Measurements from ENCODE around the gene JAKMIP2.

JAKMIP2 gene

GRCh38 chr5:147767048-147767447, 15.5 kb downstream of the JAKMIP2 start:
- Histone ChIP-seq H3K4me1 (ENCODE audit: control insufficient read depth, insufficient read depth, low read length) (peaks cover 2% of the 10 kb centered on the region; the same call in 1 of the 2 replicates), H3K36me3 (ENCODE audit: control insufficient read depth in 2 of 2, insufficient read depth in 1 of 2, low read length in 2 of 2) (no peaks in the 10 kb centered on the region), H3K9me3 (ENCODE audit: control insufficient read depth, insufficient read depth, low read depth, low read length) (no peaks in the 10 kb centered on the region), H3K4me3 (ENCODE audit: low read depth, low read length) (no peak overlapping the region), H3K27ac (ENCODE audit: extremely low read depth, low read depth, low read length) (no peak overlapping the region)
- ChIA-PET CTCF (interaction anchor here (1.2 kb wide), 1 partner anchor 15 kb away, joined by 3 read pairs; the partner anchor contains the start of gene JAKMIP2), POLR2A (no interaction called here)
- TF ChIP-seq ZNF610 (tag by site-specific recombination; IDR thresholded peaks at IDR 0.05; ENCODE audit: borderline replicate concordance): no peak
- TF ChIP-seq ZNF521 (tag by site-specific recombination; IDR thresholded peaks at IDR 0.05): no peak
- no peak for TF ChIP-seq ZNF629 (tag by site-specific recombination; IDR thresholded peaks at IDR 0.05)
- no peak for TF ChIP-seq ATF2 (tag by site-specific recombination; IDR thresholded peaks at IDR 0.05; ENCODE audit: low read depth)
- TF ChIP-seq ZNF311 (tag by site-specific recombination; IDR thresholded peaks at IDR 0.05; ENCODE audit: borderline replicate concordance): no peak
- TF ChIP-seq ZNF362 (tag by site-specific recombination; IDR thresholded peaks at IDR 0.05): no peak
- TF ChIP-seq ZNF426 (tag by site-specific recombination; IDR thresholded peaks at IDR 0.05): no peak
- no peak for TF ChIP-seq EGR2 (tag by site-specific recombination; IDR thresholded peaks at IDR 0.05; ENCODE audit: low read depth)
- no peak for TF ChIP-seq WT1 (tag by site-specific recombination; IDR thresholded peaks at IDR 0.05)
- TF ChIP-seq ZBTB20 (tag by site-specific recombination; IDR thresholded peaks at IDR 0.05): no peak
- TF ChIP-seq ZNF747 (tag by site-specific recombination; IDR thresholded peaks at IDR 0.05): no peak
- no peak for TF ChIP-seq PRDM1 (tag by site-specific recombination; IDR thresholded peaks at IDR 0.05)
- no peak for TF ChIP-seq ZNF654 (tag by site-specific recombination; IDR thresholded peaks at IDR 0.05; ENCODE audit: low read depth)
- TF ChIP-seq ZSCAN16 (tag by site-specific recombination; IDR thresholded peaks at IDR 0.05): no peak
- no peak for TF ChIP-seq OSR2 (tag by site-specific recombination; IDR thresholded peaks at IDR 0.05)
- TF ChIP-seq ZNF548 (tag by site-specific recombination; IDR thresholded peaks at IDR 0.05): no peak
- no peak for TF ChIP-seq ZNF169 (tag by site-specific recombination; IDR thresholded peaks at IDR 0.05)

- no peak overlapping the region for H3K4me3 ChIP-seq (ENCODE audit: low read depth, low read length)
- TF ChIP-seq REPIN1 (tag by site-specific recombination; IDR thresholded peaks at IDR 0.05; ENCODE audit: low read depth) (no peak), ZSCAN18 (tag by site-specific recombination; IDR thresholded peaks at IDR 0.05) (no peak), ZNF660 (tag by site-specific recombination; IDR thresholded peaks at IDR 0.05) (no peak), ZNF701 (tag by site-specific recombination; IDR thresholded peaks at IDR 0.05) (no peak), RBAK (tag by site-specific recombination; IDR thresholded peaks at IDR 0.05) (no peak), ZNF747 (tag by site-specific recombination; IDR thresholded peaks at IDR 0.05) (no peak), ZNF248 (tag by site-specific recombination; IDR thresholded peaks at IDR 0.05) (no peak), ZNF585B (tag by site-specific recombination; IDR thresholded peaks at IDR 0.05) (no peak), GLIS2 (tag by site-specific recombination; IDR thresholded peaks at IDR 0.05) (no peak), BCL11A (tag by site-specific recombination; IDR thresholded peaks at IDR 0.05; ENCODE audit: low read depth) (no peak)
- no peak overlapping the region for H3K27ac ChIP-seq (ENCODE audit: extremely low read depth, low read depth, low read length)
- H3K36me3 ChIP-seq (ENCODE audit: control insufficient read depth in 2 of 2, insufficient read depth in 1 of 2, low read length in 2 of 2): no peaks in the 10 kb centered on the region
- ChIA-PET POLR2A (no interaction called here), CTCF (no interaction called here)
- no peaks in the 10 kb centered on the region for H3K9me3 ChIP-seq (ENCODE audit: control insufficient read depth, insufficient read depth, low read depth, low read length)
- peaks cover 6% of the 10 kb centered on the region; the same call in 1 of the 2 replicates for H3K4me1 ChIP-seq (ENCODE audit: control insufficient read depth, insufficient read depth, low read length)
Observed at GRCh38 chr5:147763791-147764525, 18.6 kb downstream of the JAKMIP2 start.
